NCI-H2107 treated with DMSO at 0.1 percent for 48 hours (cell line): ENCODE data around the gene IL1RAPL1.

Source experiments
- DNase-seq: peaks from one replicate; lab custom pipeline; 2025; ENCODE audit not compliant: unreplicated experiment; lab: John Stamatoyannopoulos, UW

The IL1RAPL1 gene

DNA sequence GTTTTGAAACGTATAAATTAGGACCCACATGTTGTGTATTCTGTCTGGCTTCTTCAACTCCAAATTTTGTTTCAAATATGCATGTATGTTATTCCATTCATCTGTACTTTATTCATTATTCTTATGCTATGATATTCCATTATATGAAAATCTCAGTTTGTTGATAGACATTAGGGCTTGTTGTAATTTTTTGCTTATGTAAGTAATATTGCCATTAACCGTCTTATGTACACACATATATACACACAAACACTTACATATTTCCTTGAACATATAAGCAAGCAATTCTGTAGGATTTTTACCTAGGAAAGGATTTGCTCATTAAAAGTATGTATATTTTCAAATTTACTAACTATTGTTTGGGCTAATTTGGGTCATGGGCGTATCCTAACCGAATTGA, 820.1 kb downstream of the IL1RAPL1 start:
- no peak for DNase-seq

DNA sequence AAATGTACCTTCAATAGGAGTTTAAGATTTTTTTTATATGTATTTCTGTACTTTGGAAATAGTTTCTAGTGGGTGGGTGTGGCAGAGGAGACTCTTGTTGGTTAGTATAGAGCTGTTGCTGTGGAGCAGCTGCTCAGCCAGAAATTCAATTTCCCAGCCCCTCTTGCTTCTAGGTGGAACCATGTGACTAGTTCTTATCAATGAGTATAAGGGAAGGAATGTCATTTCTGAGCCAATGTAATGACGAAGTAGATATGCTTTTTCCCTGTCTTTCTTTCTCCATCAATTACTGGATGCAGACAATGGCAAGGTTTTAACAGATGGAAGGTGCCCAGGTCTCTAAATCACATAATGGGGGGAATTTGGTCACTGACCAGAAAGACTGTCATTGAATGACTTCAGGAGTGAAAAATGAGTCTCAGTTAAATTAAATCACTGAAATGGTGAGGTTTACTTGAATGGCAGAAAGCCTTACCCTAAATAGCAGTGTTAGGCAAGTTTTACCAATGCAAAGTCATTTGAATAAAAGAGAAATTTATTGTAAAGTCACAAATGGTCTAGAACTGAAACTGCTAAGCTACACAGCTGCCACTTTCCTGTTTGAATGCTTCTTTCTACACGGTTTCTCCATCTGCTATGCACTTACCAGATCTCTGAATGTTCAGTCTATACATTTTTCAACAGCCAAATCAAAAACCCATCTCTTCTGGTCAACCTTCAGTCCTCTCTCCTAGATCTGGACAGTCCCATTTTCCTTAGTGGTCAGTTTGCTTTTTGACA, 832.7 kb downstream of the IL1RAPL1 start:
- DNase-seq: no peak

DNA sequence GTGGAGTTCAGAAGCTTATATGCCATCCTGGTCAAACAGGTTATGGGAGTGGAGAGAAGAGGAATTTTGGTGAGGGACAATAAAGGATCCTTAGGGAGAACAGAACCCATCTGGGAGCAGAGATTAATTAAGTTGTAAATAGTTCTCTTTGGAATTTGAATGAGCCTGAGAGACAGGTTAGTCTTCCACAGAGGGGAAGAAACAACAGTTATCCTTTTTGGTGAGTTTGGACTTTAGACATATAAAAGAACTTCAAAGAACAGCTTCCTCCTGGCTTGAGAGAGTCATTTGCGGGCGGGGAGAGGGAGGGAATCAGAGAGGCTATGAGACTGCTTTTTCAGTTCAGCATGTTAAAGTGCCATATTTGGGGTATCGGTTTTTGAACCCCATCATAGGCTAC, 834.8 kb downstream of the IL1RAPL1 start:
- no peak for DNase-seq

DNA sequence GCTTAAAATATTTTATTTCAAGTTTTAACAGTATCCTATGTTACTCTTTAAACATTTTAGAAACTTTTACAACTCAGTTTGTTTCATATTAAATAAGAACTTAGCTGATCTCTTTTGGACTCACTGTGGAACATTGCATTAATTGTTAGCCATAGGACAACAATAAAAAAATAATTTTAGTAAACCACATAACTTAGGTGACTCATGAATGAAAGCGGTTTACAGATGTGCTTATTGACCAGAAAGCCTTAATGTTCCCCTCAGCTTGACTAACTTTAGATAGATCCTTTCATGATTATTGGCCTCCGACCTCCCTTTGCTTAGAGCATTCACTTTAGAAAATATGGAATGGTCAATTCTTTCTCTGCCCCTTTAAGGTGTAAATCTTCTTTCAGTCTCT, 844.6 kb downstream of the IL1RAPL1 start:
- no peak for DNase-seq

DNA sequence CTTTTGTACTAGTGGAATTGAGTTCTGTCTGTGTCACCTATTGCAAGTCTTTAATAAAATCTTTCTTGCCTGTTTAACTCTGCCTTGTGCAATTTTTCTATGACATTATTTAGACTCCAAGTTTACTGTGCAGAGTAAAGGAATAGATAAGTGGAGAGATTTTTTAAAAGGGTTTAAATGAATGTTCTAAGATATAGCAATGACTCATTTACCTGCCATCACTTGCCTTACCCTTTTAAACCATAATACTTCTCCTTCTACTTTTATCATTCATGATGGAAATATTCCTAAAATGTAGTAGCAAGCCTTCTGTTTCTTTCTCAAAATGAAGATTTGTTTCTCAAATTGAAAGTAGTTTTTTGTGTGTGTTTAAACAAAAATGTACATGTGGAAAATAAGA, 845.3 kb downstream of the IL1RAPL1 start:
- no peak for DNase-seq

DNA sequence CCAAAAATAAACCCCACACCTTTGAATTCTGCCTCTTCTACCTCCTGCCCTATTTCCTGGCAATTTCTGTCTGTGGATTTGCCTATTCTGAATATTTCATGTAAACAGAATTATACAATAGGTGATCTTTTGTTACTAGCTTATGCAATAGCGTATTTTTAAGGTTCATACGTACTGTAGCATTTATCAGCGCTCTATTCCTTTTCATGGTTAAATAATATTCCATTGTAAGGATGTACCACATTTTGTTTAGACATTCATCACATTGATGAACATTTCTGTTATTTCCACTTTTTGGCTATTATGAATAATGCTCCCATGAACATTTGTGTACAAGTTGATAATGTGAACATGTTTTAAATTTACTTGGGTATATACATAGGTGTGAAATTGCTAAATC, 847.7 kb downstream of the IL1RAPL1 start:
- no peak for DNase-seq

DNA sequence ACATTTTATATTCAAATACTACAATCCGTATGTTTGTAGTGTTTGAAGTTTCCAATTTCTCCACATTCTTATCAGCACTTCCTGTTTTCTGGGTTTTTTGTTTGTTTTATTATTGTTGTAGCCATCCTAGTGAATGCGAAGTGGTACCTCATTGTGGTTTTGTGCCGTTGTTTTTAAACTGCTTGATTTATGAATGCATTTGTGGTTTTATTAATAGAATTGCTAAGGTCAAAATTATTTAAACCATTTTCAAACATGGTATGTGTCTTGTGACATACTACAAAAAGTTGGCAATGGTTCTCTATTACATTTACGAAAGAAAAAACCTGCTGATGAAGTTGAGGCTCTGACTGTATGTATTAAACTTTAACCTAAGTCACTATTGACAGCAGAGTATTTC, 848.1 kb downstream of the IL1RAPL1 start:
- no peak for DNase-seq

DNA sequence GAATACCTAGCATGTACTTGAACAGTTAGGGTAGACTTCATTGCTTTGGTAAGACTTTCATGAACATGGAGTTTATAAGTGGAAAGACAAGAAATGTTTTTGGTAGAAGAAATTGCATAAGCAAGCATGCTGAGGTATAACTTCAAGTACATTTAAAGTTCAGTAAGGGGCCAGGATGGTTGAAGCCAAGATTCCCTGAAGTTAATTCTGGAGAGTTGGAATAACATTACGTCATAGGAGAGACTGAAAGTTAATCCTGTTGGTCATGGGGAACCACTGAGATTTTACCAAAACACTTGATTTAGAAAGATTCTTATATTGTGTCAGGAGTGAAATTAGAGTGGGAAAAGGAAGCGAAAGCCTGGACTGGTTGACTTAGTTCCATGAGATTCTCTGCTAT, 860.6 kb downstream of the IL1RAPL1 start:
- no peak for DNase-seq

DNA sequence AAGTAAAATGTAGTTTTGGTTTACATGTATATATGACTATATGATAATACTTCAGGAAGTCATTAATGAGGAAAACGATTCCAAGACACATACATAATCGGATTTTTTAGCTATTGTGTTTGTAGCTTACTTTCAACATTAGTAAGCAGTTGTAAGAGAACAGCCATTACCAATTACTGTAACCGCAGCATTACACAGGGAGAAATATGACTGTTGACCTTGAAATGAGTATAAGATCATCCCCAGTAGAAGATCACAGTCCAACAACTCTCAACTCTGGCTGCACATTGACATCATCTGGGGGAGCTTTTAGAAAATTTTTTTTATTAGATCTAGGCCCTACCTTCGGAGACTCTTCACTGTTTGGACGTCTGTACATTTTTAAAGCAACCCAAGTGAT, 866.1 kb downstream of the IL1RAPL1 start:
- no peak for DNase-seq

DNA sequence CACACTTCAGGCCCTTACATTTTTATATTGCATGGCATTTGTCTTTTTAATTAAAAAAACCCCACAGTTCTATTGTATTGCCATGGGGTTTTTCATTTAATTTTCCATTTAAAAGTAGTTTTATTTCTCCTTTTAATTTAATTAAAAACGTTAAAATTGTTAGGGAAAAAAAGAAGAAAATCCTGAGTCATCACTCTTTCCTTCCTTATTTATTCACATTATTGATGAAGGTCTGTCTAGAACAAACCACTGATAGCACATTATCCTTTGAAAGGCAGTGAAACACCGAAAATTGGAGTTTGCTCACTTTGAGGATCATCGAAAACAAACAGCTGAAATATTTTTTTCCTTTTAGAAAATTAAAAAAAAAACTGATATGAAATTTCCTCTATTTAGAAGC, 868.5 kb downstream of the IL1RAPL1 start:
- DNase-seq: no peak

DNA sequence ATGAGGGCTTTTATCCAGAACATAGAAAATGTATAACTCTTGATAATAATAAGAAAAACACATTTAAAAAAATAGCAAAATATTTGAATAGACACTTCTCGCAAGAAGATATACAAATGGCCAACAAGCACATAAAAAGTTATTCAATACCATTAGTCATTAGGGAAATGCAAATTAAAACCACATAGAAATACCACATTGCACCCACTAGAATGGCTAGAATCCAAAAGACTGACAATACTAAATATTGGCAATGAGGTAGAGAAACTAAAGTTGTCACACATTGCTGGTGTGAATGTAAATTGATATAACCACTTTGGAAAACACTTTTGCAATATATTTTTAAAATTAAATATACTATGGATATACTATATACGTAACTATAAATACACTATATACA, 873.8 kb downstream of the IL1RAPL1 start:
- DNase-seq: no peak

DNA sequence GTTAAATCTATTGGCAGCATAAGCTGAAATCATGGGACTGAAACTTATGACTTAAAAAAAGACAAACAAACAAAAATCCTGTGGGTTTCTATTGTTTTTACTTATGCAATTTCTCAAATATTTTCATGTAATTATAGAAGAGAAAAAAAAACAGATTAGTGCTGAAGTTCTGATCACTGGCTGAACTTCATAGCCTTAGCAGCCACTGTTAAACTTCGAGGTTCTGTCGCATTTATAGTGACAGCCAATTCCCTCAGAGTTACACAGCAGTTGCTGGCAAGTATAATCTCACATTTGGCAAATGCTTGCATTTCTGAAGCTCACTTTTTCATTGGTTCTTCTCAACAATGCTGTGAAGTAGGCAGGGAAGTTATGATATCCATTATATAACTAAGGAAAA, 879.2 kb downstream of the IL1RAPL1 start:
- DNase-seq: no peak

DNA sequence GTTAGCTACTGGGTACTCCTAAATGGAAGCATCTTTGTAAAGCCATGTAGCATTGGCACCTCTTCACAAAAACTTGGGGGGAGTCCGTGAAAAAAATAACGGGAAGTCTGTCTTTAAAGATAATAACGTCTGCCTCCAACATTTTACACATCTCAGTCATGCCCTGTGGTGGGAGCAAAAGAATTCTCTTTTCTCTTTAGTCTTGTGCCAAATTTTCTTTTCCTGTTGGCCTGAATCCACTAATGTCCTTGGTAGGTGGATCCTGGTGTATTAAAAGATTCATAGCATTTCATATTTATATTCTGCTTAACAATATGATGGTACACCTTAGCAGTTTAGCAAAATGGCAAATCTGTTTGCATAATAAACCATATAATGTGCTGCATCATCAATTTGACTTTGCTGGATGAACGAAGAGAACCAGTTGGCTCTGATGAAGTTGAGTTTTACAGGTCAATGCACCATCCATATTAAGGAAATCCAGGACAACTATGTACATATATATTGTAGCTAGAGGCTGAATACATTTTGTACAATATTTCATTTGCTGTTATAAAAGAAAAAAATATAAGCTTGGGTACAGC, 881.8 kb downstream of the IL1RAPL1 start:
- DNase-seq: no peak

DNA sequence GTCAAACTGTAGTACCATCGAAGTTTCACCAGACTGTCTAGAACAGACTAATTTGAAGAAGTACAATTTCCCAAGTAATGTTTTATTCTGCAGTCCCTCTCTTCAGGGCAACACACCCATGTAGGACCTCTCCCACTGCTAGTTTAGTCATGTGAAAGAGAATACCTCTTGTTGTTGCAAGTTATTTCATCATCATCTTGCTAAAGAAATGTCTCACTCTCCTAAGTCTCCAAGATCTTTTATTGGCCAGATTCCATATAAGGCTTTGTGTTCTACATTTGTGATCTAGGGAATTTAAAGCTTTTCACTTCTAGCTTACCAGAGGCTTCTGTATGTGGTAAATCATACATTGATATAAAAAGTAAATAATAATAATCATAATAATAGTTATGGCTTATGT, 882.8 kb downstream of the IL1RAPL1 start:
- no peak for DNase-seq

DNA sequence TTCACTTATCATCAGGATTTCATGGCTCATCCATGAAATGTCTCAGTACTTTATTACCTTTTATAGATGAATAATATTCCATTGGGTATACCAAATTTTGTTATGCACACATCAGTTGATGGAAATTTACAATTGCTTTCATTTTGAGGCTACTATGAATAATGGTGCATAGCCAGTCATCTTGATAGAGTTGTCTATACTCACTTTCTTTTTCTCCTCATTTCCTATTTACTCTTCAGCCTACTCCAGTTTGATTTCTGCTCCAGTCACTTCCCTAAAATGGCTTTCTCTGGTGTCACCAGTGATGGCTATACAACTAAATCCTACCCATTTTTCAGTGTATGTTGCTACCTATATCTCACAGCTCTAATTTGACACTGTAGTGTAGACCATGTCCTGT, 884.6 kb downstream of the IL1RAPL1 start:
- no peak for DNase-seq

DNA sequence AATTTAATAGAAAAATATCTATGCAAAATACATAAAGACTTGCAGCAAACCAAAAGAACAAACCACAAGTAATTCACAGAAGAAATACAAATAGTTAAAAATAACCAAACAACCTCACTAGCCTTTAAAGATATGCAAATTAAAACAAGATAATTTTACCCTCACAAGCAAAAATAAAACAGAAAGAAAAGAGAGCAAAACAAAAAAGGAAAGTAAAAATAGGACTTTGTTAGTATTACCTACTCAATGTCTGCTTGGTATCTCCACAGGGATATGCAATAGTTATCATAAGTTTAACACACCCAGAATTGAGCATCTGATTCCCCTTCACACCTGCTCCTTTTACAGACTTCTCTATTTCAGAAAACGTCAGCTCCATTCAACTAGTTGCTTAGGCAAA, 890.6 kb downstream of the IL1RAPL1 start:
- no peak for DNase-seq

DNA sequence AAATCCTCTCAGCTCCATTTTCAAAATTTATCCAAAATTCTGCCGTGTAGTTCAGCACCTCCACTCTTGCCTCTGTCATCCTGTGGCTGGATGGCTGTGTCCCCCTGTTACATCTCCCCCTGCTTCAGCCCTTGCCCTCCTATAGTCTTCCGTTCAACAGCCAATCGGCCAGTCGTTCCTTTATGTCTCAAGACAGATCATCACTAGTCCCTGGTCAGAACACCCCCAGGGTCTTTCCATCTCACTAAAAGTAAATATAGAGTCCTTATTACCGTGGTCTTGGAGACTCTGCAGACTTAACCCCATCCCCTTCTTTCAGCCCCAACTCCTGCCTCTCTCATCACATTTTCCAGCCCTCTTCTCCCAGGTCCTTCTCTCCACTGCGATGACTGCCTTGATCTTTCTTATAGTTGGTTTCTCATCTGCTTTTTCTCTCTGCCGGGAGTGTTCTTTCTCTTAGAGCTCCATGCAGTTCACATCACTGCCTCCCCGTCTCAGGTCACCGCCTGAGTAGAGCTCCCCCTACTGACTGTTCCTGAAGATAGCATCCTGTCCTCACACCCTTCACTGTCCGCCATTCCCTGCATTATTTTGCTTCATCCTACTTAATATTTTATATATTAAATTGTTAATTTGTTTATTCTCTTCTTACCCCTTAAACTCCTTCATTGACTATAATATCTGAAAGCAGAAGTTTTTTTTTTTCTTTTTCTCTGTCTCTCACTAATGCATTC, 891.3 kb downstream of the IL1RAPL1 start:
- DNase-seq: peak; percentile 15

DNA sequence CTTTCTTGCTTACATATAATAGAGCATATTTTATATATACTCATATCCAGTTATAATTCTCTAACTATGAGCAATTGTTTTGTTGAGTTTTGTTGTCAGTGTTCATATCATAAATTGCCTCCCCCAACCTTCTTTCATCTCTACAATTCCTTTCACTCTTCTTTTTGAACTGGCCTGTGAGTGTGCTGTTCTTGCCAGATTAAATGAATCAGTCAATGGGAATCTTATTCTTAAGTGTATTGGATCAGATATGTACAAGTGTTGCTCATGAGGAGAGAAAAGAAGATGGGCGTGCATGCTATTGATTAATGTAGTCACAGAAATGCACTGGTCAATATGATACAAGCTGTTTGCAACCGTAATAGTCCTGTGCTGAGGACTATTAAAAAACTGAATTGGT, 900.0 kb downstream of the IL1RAPL1 start:
- no peak for DNase-seq

DNA sequence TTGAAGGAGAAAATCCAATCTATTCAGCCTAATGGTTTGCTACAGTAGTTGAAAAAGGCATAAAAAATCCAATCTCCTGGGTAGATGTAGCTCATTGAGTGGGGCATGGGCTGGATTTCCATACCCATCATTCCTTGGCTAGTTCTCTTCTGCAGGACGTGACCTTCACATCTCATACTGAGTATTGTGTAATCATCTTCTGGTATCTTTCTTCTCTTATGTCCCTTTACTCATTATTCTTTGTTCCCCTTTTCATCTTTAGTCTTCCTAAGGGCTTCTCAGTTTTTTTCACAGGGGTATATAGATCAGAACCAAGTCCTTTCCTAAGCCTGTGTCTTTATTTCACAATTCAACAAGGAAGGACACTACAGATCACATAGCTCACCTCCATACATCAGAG, 900.5 kb downstream of the IL1RAPL1 start:
- DNase-seq: no peak

DNA sequence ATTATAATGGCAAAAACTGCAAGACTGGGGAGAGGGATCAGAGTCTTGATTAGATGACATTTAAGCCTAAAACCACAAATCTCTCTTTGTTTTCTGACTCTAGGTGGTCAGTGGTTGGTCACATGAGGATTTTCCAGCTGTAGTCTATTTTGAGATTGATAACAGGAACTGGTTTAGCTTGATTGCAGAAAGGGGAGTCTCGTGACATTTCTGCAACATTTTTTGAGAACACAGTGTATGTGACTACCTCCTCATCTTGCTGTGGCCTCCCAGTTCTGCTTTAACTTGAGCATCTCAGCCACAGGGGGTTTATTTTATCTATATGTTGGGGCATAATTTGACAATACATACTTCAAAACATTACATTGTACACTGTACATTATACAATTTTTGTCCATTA, 901.7 kb downstream of the IL1RAPL1 start:
- DNase-seq: no peak

DNA sequence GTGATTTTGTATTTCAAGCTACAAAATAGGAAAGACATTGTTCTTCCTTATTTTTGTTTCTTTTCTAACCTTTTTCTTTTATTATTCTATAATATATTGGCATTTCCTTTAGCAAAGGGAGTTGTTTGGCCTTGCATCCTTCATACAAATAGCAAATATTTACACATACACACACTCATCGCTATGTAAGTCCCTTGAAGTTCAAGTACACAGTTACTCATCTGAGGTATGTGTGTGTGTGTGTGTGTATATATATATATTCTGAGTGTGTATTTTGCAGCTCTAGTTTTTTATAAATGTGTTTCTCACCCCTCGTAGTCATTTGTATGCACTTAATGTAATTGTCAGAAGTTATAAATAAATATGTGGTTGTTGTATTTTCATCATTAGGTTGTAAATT, 903.4 kb downstream of the IL1RAPL1 start:
- no peak for DNase-seq

DNA sequence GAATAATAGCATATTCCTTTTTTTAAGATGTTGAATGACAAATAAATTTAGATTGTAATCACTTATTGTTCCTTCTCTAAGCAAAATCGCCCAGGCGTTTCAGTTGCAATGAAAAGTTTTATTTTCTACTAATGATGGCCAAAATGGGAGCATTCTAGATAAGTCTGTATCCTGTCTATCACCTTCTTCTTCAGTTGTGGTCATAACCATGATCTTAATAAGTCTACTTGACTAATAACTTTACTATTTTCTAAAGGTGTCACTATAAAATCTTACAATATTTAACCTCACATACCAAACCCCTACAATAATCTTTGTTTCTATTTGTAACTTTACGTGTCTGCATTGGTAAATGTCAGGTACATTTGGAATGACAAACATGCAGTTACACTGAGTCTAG, 904.4 kb downstream of the IL1RAPL1 start:
- no peak for DNase-seq
